IMR-90 (cell line): ENCODE data around the gene AMIGO1. TPM values are rescaled to one million over a fixed set of nuclear protein-coding genes. Genes with fewer than 3 reads are reported as not detected.

Experiments
- ATAC-seq: fragments of 200-7000 bp; cut with Tn5 transposase; 2 replicates; pipeline ENCODE4 v1.9.1; 2020; ENCODE audit warnings: low read depth, mild to moderate bottlenecking, moderate library complexity
- BruUV-seq: library from RNA; stranded (reverse); fragments of 400-500 nt; replicated peaks from 2 replicates; lab custom pipeline; 2021; lab: Mats Ljungman, UMichigan
- CTCF ChIA-PET: fragments of 300-600 bp; formaldehyde crosslinking; extraction: SDS; loops from one replicate; lab custom pipeline; 2021; ENCODE audit warnings: antibody characterized with exemption; lab: Yijun Ruan, JAX
- POLR2A ChIA-PET: fragments of 300-600 bp; sonication (Branson Sonifier 250); formaldehyde crosslinking; loops from one replicate; lab custom pipeline; 2022; ENCODE audit warnings: antibody characterized with exemption; ENCODE audit not compliant: unreplicated experiment; lab: Charles Lee
- DNase-seq: peaks from one replicate; pipeline ENCODE4 v3.0.0; 2013
- H2AFZ ChIP-seq: replicated peaks from 2 replicates; pipeline ENCODE3; 2013; ENCODE audit warnings: low read length, mild to moderate bottlenecking; ENCODE audit not compliant: poor library complexity
- H2AK5ac ChIP-seq: 2 replicates; pipeline ENCODE4 v1.6.1; 2013; ENCODE audit warnings: low read depth, low read length, inconsistent platforms
- H2AK9ac ChIP-seq: replicated peaks from 2 replicates; pipeline ENCODE3; 2013; ENCODE audit warnings: mild to moderate bottlenecking, low read depth, low read length, moderate library complexity; ENCODE audit not compliant: poor library complexity
- H2BK120ac ChIP-seq: 2 replicates; pipeline ENCODE4 v1.6.1; 2013; ENCODE audit warnings: low read depth, low read length, inconsistent platforms
- H2BK15ac ChIP-seq: 3 replicates; pipeline ENCODE4 v1.6.1; 2013; ENCODE audit warnings: low read depth, low read length, inconsistent platforms
- H2BK20ac ChIP-seq: 2 replicates; pipeline ENCODE4 v1.6.1; 2013; ENCODE audit warnings: low read depth, mild to moderate bottlenecking, inconsistent platforms, low read length, moderate library complexity
- H2BK5ac ChIP-seq: 2 replicates; pipeline ENCODE4 v1.6.1; 2013; ENCODE audit warnings: mild to moderate bottlenecking, low read depth, low read length, inconsistent platforms; ENCODE audit not compliant: poor library complexity, severe bottlenecking
- H3K14ac ChIP-seq: replicated peaks from 2 replicates; pipeline ENCODE4 v1.6.1; 2013; ENCODE audit warnings: low read depth, low read length, inconsistent platforms
- H3K18ac ChIP-seq: 2 replicates; pipeline ENCODE4 v1.6.1; 2013; ENCODE audit warnings: low read depth, low read length, control low read depth
- H3K23ac ChIP-seq: 2 replicates; pipeline ENCODE4 v1.6.1; 2013; ENCODE audit warnings: low read depth, low read length, inconsistent platforms
- H3K27ac ChIP-seq: 2 replicates; pipeline ENCODE4 v1.5.1; 2013; ENCODE audit warnings: mild to moderate bottlenecking, control low read depth, low read length; ENCODE audit not compliant: insufficient read depth
- H3K27me3 ChIP-seq: 2 replicates; pipeline ENCODE4 v1.6.1; 2013; ENCODE audit warnings: low read length; ENCODE audit not compliant: control insufficient read depth, insufficient read depth
- H3K36me3 ChIP-seq: 2 replicates; pipeline ENCODE4 v1.6.1; 2013; ENCODE audit warnings: low read length, mixed read lengths; ENCODE audit not compliant: control insufficient read depth, insufficient read depth
- H3K4ac ChIP-seq: 2 replicates; pipeline ENCODE4 v1.6.1; 2013; ENCODE audit warnings: low read depth, low read length, inconsistent platforms
- H3K4me1 ChIP-seq: 2 replicates; pipeline ENCODE4 v1.6.1; 2013; ENCODE audit warnings: low read length, mixed read lengths; ENCODE audit not compliant: control insufficient read depth, insufficient read depth
- H3K4me2 ChIP-seq: 2 replicates; pipeline ENCODE4 v1.6.1; 2013; ENCODE audit warnings: low read depth, mild to moderate bottlenecking, control low read depth, low read length, moderate library complexity
- H3K4me3 ChIP-seq: 2 replicates; pipeline ENCODE4 v1.5.1; 2013; ENCODE audit warnings: low read depth, mild to moderate bottlenecking, control low read depth, low read length, moderate library complexity; ENCODE audit not compliant: insufficient read depth
- H3K56ac ChIP-seq: 2 replicates; pipeline ENCODE4 v1.6.1; 2013; ENCODE audit warnings: low read length, inconsistent platforms; ENCODE audit not compliant: insufficient read depth; ENCODE audit errors: extremely low read depth
- H3K79me1 ChIP-seq, 2 experiments: 2 replicates each; pipeline ENCODE4 v1.6.1; 2013; ENCODE audit warnings: low read length in 2 of 2, inconsistent platforms in 1 of 2, low read depth in 1 of 2
- H3K9ac ChIP-seq: 2 replicates; pipeline ENCODE4 v1.6.1; 2013; ENCODE audit warnings: low read depth, low read length, control low read depth
- H3K9me1 ChIP-seq: 2 replicates; pipeline ENCODE4 v1.6.1; 2013; ENCODE audit warnings: low read length, inconsistent platforms; ENCODE audit not compliant: insufficient read depth
- H3K9me3 ChIP-seq: 2 replicates; pipeline ENCODE4 v1.6.1; 2013; ENCODE audit warnings: low read length; ENCODE audit not compliant: control insufficient read depth, insufficient read depth
- H4K20me1 ChIP-seq: 2 replicates; pipeline ENCODE4 v1.6.1; 2013; ENCODE audit warnings: low read length, inconsistent platforms; ENCODE audit not compliant: insufficient read depth
- H4K5ac ChIP-seq: 2 replicates; pipeline ENCODE4 v1.6.1; 2013; ENCODE audit warnings: mild to moderate bottlenecking, low read depth, low read length, control low read depth
- H4K8ac ChIP-seq, 2 experiments: 2 replicates each; pipeline ENCODE4 v1.6.1; 2013; ENCODE audit warnings: low read depth in 2 of 2, low read length in 2 of 2, control low read depth in 1 of 2, inconsistent platforms in 1 of 2
- H4K91ac ChIP-seq: 2 replicates; pipeline ENCODE4 v1.6.1; 2013; ENCODE audit warnings: low read depth, low read length, inconsistent platforms; ENCODE audit not compliant: insufficient read depth
- FOS ChIP-seq: fragments of 150-350 bp; IDR thresholded peaks from 2 replicates; pipeline ENCODE4 v1.6.1; 2016; ENCODE audit warnings: low read depth, low read length
- MAFK ChIP-seq: IDR thresholded peaks from 2 replicates; pipeline ENCODE4 v1.6.1; 2012; ENCODE audit warnings: low read depth, low read length, improper control_type of control experiment
- MAZ ChIP-seq: IDR thresholded peaks from 2 replicates; pipeline ENCODE4 v1.6.1; 2012; ENCODE audit warnings: low read depth, mild to moderate bottlenecking, low read length, improper control_type of control experiment, moderate library complexity, borderline replicate concordance
- MXI1 ChIP-seq: IDR thresholded peaks from 2 replicates; pipeline ENCODE4 v1.6.1; 2012; ENCODE audit warnings: low read depth, mild to moderate bottlenecking, low read length, moderate library complexity, borderline replicate concordance
- RAD21 ChIP-seq: IDR thresholded peaks from 2 replicates; pipeline ENCODE4 v1.6.1; 2012; ENCODE audit warnings: low read length, improper control_type of control experiment
- RFX5 ChIP-seq: IDR thresholded peaks from 2 replicates; pipeline ENCODE4 v1.8.0; 2012; ENCODE audit warnings: low read depth, mild to moderate bottlenecking, low read length, moderate library complexity
- SMC3 ChIP-seq: fragments of 150-350 bp; IDR thresholded peaks from 2 replicates; pipeline ENCODE4 v1.6.1; 2016; ENCODE audit warnings: low read depth, mild to moderate bottlenecking, antibody characterized with exemption, low read length, moderate library complexity
- WGBS, 2 experiments: methylation state at CpG; one replicate each; pipeline versions ENCODE4 v1.1.5 to v1.1.7; 2013; ENCODE audit warnings: missing lambda C conversion rate in 2 of 2; ENCODE audit not compliant: insufficient read length in 1 of 2; ENCODE audit errors: extremely low coverage in 2 of 2; 5-methylcytosine and 5-hydroxymethylcytosine counted together
- dilution Hi-C: fragments of 300-500 bp; cut with HindIII; formaldehyde crosslinking; loops from one replicate; pipeline ENCODE4 v1.14.3; 2018; ENCODE audit warnings: low sequenced_read_pairs; ENCODE audit not compliant: unreplicated experiment
- in situ Hi-C: fragments of 300-500 bp; cut with MboI; formaldehyde crosslinking; loops from 3 replicates; pipeline ENCODE4 v1.14.3; 2019; ENCODE audit warnings: low sequenced_read_pairs, inconsistent platforms, mixed read lengths
- intact Hi-C: fragments of 100-400 bp; cut with micrococcal nuclease; formaldehyde crosslinking; loops from 2 replicates; pipeline ENCODE4 v1.10.0; 2022
- polyA plus RNA-seq, 3 experiments: library from polyadenylated mRNA; depleted of rRNA; stranded (reverse); fragments of >200 nt; gene quantifications; 2 replicates each; pipeline ENCODE4 v1.2.3, GENCODE V29; 2012; ENCODE audit warnings: low replicate concordance in 1 of 3
- total RNA-seq: library from RNA; depleted of rRNA; stranded (reverse); fragments of >200 nt; gene quantifications from 2 replicates; pipeline ENCODE4 v1.2.3, GENCODE V29; 2012
- TF ChIP-seq, protein P1 (sequence below): fragments of 150-350 bp; IDR thresholded peaks from 2 replicates; pipeline ENCODE4 v1.6.1; 2016; ENCODE audit warnings: low read depth, mild to moderate bottlenecking, low read length, moderate library complexity, borderline replicate concordance
- TF ChIP-seq, protein P2 (sequence below): fragments of 150-350 bp; IDR thresholded peaks from 2 replicates; pipeline ENCODE4 v1.6.1; 2017; ENCODE audit warnings: mild to moderate bottlenecking, antibody characterized with exemption, low read length, low read depth

The AMIGO1 gene
- total and polyA plus RNA-seq, 2 of the 4 experiments (the other 2 are of a cell fraction) = 1.5 to 1.6 TPM

DNA sequence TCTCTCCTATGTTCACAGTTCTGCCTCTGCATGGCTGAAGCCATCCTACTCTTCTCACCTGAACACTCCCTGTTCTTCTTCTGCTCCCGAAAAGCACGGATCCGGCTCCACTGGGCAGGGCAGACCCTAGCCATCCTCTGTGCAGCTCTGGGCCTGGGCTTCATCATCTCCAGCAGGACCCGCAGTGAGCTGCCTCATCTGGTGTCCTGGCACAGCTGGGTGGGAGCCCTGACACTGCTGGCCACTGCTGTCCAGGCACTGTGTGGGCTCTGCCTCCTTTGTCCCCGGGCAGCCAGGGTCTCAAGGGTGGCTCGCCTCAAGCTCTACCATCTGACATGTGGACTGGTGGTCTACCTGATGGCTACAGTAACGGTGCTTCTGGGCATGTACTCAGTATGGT is 13.8 kb downstream of the AMIGO1 start:
- H3K27ac ChIP-seq = no peak overlapping the region
- H4K20me1 ChIP-seq = peaks cover 11% of the 10 kb centered on the region; the same call in 1 of the 2 replicates
- H2BK5ac ChIP-seq = no peak overlapping the region
- H2AK5ac ChIP-seq = no peak overlapping the region
- peaks cover 15 to 52% of the 10 kb centered on the region in 2 experiments for H3K79me1 ChIP-seq
- H2AFZ ChIP-seq = no peak overlapping the region
- no peak overlapping the region for H2AK9ac ChIP-seq
- intact Hi-C loops = no loop called here
- H3K4ac ChIP-seq = no peak overlapping the region
- dilution Hi-C loops = no loop called here
- H4K91ac ChIP-seq = no peak overlapping the region
- H4K5ac ChIP-seq = no peak overlapping the region
- POLR2A ChIA-PET = no interaction called here
- no peaks in the 10 kb centered on the region for H3K9me3 ChIP-seq
- H3K36me3 ChIP-seq = peaks cover 13% of the 10 kb centered on the region
- in situ Hi-C loops = loop anchor here (5.0 kb wide), 1 partner anchor 37 kb away; no protein-coding TSS in a partner anchor
- ATAC-seq = no peak
- 86% methylated on average over 5 of the region's 7 CpGs; no CpG with 5 or more reads in 1 of the 2 experiments for WGBS, 2 experiments
- peaks cover 20% of the 10 kb centered on the region for H3K4me1 ChIP-seq
- H4K8ac ChIP-seq = no peak overlapping the region
- H2BK120ac ChIP-seq = no peak overlapping the region
- H3K4me2 ChIP-seq = no peak overlapping the region
- H3K9me1 ChIP-seq = peaks cover 18% of the 10 kb centered on the region
- no peak overlapping the region for H3K4me3 ChIP-seq
- no peak overlapping the region for H3K9ac ChIP-seq
- H3K27me3 ChIP-seq = no peaks in the 10 kb centered on the region
- BruUV-seq = no TSS peak
- DNase-seq = no peak
- no peak overlapping the region for H3K18ac ChIP-seq
- H2BK15ac ChIP-seq = no peak overlapping the region
- no peak for TF ChIP-seq MXI1
- TF ChIP-seq, protein P1, sequence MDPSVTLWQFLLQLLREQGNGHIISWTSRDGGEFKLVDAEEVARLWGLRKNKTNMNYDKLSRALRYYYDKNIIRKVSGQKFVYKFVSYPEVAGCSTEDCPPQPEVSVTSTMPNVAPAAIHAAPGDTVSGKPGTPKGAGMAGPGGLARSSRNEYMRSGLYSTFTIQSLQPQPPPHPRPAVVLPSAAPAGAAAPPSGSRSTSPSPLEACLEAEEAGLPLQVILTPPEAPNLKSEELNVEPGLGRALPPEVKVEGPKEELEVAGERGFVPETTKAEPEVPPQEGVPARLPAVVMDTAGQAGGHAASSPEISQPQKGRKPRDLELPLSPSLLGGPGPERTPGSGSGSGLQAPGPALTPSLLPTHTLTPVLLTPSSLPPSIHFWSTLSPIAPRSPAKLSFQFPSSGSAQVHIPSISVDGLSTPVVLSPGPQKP = no peak
- no peak for TF ChIP-seq MAFK
- no peak for TF ChIP-seq RAD21
- no peak for TF ChIP-seq FOS
- TF ChIP-seq SMC3 = no peak
- no peak for TF ChIP-seq RFX5
- no peak for TF ChIP-seq MAZ
- TF ChIP-seq, protein P2, sequence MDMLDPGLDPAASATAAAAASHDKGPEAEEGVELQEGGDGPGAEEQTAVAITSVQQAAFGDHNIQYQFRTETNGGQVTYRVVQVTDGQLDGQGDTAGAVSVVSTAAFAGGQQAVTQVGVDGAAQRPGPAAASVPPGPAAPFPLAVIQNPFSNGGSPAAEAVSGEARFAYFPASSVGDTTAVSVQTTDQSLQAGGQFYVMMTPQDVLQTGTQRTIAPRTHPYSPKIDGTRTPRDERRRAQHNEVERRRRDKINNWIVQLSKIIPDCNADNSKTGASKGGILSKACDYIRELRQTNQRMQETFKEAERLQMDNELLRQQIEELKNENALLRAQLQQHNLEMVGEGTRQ = no peak
- CTCF ChIA-PET = interaction anchor here (8.5 kb wide), 1 partner anchor 37 kb away, joined by 75 read pairs; no protein-coding TSS in a partner anchor
- no peak overlapping the region for H3K14ac ChIP-seq
- no peak overlapping the region for H2BK20ac ChIP-seq
- H3K23ac ChIP-seq = no peak overlapping the region
- H3K56ac ChIP-seq = no peak overlapping the region
